Parathyroid adenoma (tissue), 2 donors: ENCODE results near the gene ELOVL6.

ENCODE experiments used
- H2AFZ ChIP-seq: fragments of 300-600 bp; sonication (generic); one replicate; pipeline ENCODE4 v1.7.0; 2017; ENCODE audit warnings: antibody characterized with exemption, mild to moderate bottlenecking
- H3K27ac ChIP-seq: fragments of 300-600 bp; sonication (generic); one replicate; pipeline ENCODE4 v1.7.0; 2017
- H3K27me3 ChIP-seq: fragments of 300-600 bp; sonication (generic); one replicate; pipeline ENCODE4 v1.7.0; 2017; ENCODE audit warnings: low read length; ENCODE audit not compliant: control insufficient read depth, insufficient read depth
- H3K36me3 ChIP-seq: fragments of 300-600 bp; sonication (generic); one replicate; pipeline ENCODE4 v1.7.0; 2017; ENCODE audit warnings: low read length; ENCODE audit not compliant: control insufficient read depth, insufficient read depth
- H3K4me1 ChIP-seq: fragments of 300-600 bp; sonication (generic); one replicate; pipeline ENCODE4 v1.7.0; 2017; ENCODE audit warnings: control low read depth
- H3K4me2 ChIP-seq: fragments of 300-600 bp; sonication (generic); one replicate; pipeline ENCODE4 v1.7.0; 2017; ENCODE audit warnings: low read length
- H3K4me3 ChIP-seq: fragments of 300-600 bp; sonication (generic); one replicate; pipeline ENCODE4 v1.7.0; 2017; ENCODE audit warnings: low read depth, low read length
- H3K79me2 ChIP-seq: fragments of 300-600 bp; sonication (generic); one replicate; pipeline ENCODE4 v1.7.0; 2017; ENCODE audit warnings: control low read depth
- H3K9ac ChIP-seq: fragments of 300-600 bp; sonication (generic); one replicate; pipeline ENCODE4 v1.7.0; 2017; ENCODE audit warnings: mild to moderate bottlenecking
- H3K9me3 ChIP-seq: fragments of 300-600 bp; sonication (generic); one replicate; pipeline ENCODE4 v1.7.0; 2017; ENCODE audit warnings: low read length; ENCODE audit not compliant: control insufficient read depth
- TF ChIP-seq, protein P1 (sequence below): fragments of 300-600 bp; sonication (generic); IDR thresholded peaks from one replicate; pipeline ENCODE4 v1.7.0; 2017; ENCODE audit warnings: antibody characterized with exemption, mild to moderate bottlenecking
- donor health status: primary hyperparathyroidism.

Gene ELOVL6

GRCh38 chr4:110132816-110133719 lies 65.3 kb downstream of the ELOVL6 start:
- Histone ChIP-seq H3K4me1 (no peaks in the 10 kb centered on the region), H3K4me2 (no peak overlapping the region)

GRCh38 chr4:110131916-110132315 lies 66.5 kb downstream of the ELOVL6 start:
- H3K9ac ChIP-seq, result no peak overlapping the region
- no peak overlapping the region for H2AFZ ChIP-seq
- H3K4me3 ChIP-seq, result no peak overlapping the region
- H3K36me3 ChIP-seq, result no peaks in the 10 kb centered on the region
- no peaks in the 10 kb centered on the region for H3K79me2 ChIP-seq
- H3K27ac ChIP-seq, result no peak overlapping the region
- H3K4me1 ChIP-seq, result no peaks in the 10 kb centered on the region
- H3K27me3 ChIP-seq, result no peaks in the 10 kb centered on the region
- H3K4me2 ChIP-seq, result no peak overlapping the region
- H3K9me3 ChIP-seq, result no peaks in the 10 kb centered on the region
- TF ChIP-seq, protein P1, sequence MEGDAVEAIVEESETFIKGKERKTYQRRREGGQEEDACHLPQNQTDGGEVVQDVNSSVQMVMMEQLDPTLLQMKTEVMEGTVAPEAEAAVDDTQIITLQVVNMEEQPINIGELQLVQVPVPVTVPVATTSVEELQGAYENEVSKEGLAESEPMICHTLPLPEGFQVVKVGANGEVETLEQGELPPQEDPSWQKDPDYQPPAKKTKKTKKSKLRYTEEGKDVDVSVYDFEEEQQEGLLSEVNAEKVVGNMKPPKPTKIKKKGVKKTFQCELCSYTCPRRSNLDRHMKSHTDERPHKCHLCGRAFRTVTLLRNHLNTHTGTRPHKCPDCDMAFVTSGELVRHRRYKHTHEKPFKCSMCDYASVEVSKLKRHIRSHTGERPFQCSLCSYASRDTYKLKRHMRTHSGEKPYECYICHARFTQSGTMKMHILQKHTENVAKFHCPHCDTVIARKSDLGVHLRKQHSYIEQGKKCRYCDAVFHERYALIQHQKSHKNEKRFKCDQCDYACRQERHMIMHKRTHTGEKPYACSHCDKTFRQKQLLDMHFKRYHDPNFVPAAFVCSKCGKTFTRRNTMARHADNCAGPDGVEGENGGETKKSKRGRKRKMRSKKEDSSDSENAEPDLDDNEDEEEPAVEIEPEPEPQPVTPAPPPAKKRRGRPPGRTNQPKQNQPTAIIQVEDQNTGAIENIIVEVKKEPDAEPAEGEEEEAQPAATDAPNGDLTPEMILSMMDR, result no peak

More at GRCh38 chr4:110132816-110133719, 65.3 kb downstream of the ELOVL6 start:
- Histone ChIP-seq H3K27ac (no peak overlapping the region), H3K9me3 (no peaks in the 10 kb centered on the region), H3K4me3 (no peak overlapping the region), H3K27me3 (no peaks in the 10 kb centered on the region), H2AFZ (no peak overlapping the region), H3K36me3 (no peaks in the 10 kb centered on the region), H3K79me2 (no peaks in the 10 kb centered on the region), H3K9ac (no peak overlapping the region)
- TF ChIP-seq, protein P1, result no peak

GRCh38 chr4:110130576-110131358 lies 67.6 kb downstream of the ELOVL6 start:
- Histone ChIP-seq H3K9ac (no peak overlapping the region), H3K4me2 (no peak overlapping the region), H3K36me3 (no peaks in the 10 kb centered on the region), H3K79me2 (peaks cover 2% of the 10 kb centered on the region), H3K27ac (no peak overlapping the region), H3K4me1 (no peaks in the 10 kb centered on the region), H3K4me3 (no peak overlapping the region), H2AFZ (no peak overlapping the region), H3K27me3 (no peaks in the 10 kb centered on the region), H3K9me3 (no peaks in the 10 kb centered on the region)
- TF ChIP-seq, protein P1, result no peak

DNA sequence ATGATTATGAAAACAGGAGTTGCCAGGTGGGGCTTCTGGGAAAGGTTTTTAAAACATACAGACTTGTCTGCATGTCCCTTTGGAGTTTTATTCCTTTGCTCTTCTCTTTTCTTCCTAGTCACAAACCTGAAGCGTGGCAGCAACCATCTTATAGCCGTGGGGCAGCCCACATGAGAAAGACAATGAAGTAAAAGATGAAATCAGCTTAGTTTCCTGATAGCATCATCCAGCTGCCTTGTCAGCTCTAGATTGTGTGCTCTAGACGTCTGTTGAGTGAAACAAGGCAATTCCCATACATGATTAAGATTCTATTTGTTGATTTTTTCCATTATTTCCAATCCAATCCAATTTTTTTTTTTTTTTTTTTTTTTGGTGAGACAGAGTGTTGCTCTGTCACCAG lies 68.9 kb downstream of the ELOVL6 start:
- TF ChIP-seq, protein P1, result no peak
- H3K27ac ChIP-seq, result no peak overlapping the region
- no peaks in the 10 kb centered on the region for H3K36me3 ChIP-seq

More for the DNA sequence above, 68.9 kb downstream of the ELOVL6 start:
- Histone ChIP-seq H3K9ac (no peak overlapping the region), H3K4me3 (no peak overlapping the region), H3K4me2 (no peak overlapping the region), H2AFZ (no peak overlapping the region), H3K79me2 (peaks cover 2% of the 10 kb centered on the region), H3K4me1 (no peaks in the 10 kb centered on the region), H3K9me3 (no peaks in the 10 kb centered on the region), H3K27me3 (no peaks in the 10 kb centered on the region)
